Measurements from ENCODE around the gene FZD10. TPM values are rescaled to one million over a fixed set of nuclear protein-coding genes. Genes with fewer than 3 reads are reported as not detected.

FZD10 gene
- total RNA-seq, 1 donor, result not detected

- no peak for TF ChIP-seq CTCF (IDR thresholded peaks at IDR 0.05; ENCODE audit: insufficient read depth, low read depth, low read length)
- no peak for DNase-seq (ENCODE audit: low read depth)
- H3K4me3 ChIP-seq (ENCODE audit: low read depth, low read length), result no peak overlapping the region
Observed at GRCh38 chr12:130152386-130152785, 9.9 kb upstream of the FZD10 start.

GRCh38 chr12:130153803-130154202, 8.5 kb upstream of the FZD10 start:
- TF ChIP-seq CTCF (IDR thresholded peaks at IDR 0.05; ENCODE audit: insufficient read depth, low read depth, low read length), result no peak
- DNase-seq (ENCODE audit: low read depth), result no peak
- H3K4me3 ChIP-seq (ENCODE audit: low read depth, low read length), result no peak overlapping the region

DNA sequence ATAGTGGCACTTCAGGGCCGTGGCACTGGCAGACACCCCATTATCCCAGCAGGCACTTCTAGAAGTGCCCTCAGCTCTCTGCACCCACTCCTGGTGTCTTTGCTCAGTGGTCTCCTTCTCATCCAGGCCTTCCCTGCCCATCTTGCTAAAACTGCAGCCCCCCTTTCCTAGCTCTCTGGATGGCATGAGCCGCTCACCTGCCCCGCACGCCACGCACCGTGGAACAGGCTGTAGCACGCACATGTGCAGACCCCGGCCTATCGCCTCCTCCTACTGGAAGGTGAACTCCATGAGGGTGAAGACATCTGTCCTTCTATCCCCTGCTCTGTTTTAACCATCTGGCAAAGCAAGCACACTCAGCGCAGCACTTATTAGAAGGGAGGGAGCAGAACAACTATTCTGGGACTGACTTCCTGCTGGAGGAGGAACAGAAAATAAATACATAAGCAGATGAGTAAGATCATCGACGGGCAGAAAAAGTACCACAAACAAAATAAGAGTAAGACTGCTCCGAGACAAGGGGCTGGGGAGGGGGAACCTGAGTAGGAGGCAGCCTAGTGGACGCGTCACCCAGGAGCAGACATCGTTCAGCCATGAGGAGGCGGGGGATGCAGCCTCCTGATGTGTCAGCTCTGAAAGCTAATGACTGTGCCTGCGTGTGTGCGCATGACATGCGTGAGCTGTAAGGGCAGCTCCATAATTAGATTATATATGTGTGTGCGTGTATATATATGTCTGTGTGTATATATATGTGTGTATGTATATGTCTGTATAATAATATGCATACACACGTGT, 7.8 kb upstream of the FZD10 start:
- no peak for DNase-seq (ENCODE audit: low read depth)
- TF ChIP-seq CTCF (IDR thresholded peaks at IDR 0.05; ENCODE audit: insufficient read depth, low read depth, low read length), result no peak
- H3K4me3 ChIP-seq (ENCODE audit: low read depth, low read length), result no peak overlapping the region

DNA sequence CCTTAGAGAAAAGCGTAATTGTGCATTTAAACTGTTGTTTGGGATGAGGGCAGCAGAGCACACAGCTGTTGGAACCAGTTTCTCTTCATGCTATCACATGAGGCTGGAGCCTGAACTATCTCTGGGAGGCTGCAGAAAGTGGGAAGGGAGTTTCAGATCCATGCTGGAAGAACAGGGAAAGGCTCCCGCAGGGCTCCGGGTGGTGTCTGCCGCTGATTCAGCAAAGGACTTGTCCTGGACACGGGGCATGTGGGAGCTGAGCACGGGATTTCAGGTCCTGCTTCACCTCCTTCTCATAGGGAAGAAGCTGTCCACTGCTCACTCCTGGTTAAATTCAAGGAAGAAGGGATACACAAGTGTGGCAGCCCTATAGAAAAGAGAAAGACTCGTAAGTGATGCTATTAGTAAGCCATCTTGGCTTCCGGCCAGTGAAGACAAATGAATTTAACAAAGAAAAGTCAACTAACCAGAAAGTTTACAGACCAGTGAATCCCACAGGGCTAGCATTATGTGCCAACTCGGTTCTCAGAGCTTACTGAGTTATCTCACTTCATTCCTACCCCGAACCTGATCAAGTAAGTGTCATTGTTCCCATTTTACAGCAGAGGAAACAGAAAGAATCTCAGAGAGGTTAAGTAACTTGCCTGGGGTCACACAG, 6.7 kb upstream of the FZD10 start:
- H3K4me3 ChIP-seq (ENCODE audit: low read depth, low read length), result no peak overlapping the region
- no peak for DNase-seq (ENCODE audit: low read depth)
- no peak for TF ChIP-seq CTCF (IDR thresholded peaks at IDR 0.05; ENCODE audit: insufficient read depth, low read depth, low read length)

DNA sequence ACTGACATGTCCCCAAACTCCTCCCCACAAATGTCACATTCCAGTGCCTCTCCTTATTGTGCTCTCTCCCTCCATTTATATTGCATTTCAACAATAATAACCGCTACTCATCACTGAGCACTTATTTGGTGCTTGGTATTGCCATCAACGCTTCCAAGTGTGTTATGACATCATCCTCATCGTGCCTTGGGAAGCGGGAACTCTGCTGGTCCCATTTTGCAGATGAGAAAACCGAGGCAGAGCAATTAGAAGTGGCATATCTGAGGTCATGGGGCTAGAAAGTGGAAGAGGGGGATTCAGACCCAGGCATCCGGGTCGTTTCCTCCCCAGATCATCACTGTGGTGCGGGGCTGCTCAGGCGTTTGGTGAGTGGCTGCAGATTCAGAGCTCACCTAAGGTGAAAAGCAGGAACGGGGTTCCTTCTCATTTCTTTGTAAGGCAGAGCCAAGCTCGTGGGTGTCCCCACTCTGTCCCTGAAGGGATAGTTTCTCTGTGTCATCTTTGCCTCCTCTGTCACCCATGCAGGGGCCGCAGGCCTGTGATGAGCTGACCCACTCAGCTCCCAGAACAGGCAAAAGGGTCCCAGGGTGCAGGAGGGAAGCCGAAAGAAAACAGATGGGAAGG, 5.5 kb upstream of the FZD10 start:
- no peak for DNase-seq (ENCODE audit: low read depth)
- H3K4me3 ChIP-seq (ENCODE audit: low read depth, low read length), result no peak overlapping the region
- no peak for TF ChIP-seq CTCF (IDR thresholded peaks at IDR 0.05; ENCODE audit: insufficient read depth, low read depth, low read length)

- no peak for TF ChIP-seq CTCF (IDR thresholded peaks at IDR 0.05; ENCODE audit: insufficient read depth, low read depth, low read length)
- DNase-seq (ENCODE audit: low read depth), result no peak
- H3K4me3 ChIP-seq (ENCODE audit: low read depth, low read length), result no peak overlapping the region
Observed at GRCh38 chr12:130157998-130158753, 4.1 kb upstream of the FZD10 start.
